Measurements from ENCODE around the gene PROP1.
"Not testable (repeated sequence)": the region's sequence is repeated elsewhere in the genome, so short reads cannot be mapped to it uniquely, and the experiment has no call there.

Gene PROP1

DNA sequence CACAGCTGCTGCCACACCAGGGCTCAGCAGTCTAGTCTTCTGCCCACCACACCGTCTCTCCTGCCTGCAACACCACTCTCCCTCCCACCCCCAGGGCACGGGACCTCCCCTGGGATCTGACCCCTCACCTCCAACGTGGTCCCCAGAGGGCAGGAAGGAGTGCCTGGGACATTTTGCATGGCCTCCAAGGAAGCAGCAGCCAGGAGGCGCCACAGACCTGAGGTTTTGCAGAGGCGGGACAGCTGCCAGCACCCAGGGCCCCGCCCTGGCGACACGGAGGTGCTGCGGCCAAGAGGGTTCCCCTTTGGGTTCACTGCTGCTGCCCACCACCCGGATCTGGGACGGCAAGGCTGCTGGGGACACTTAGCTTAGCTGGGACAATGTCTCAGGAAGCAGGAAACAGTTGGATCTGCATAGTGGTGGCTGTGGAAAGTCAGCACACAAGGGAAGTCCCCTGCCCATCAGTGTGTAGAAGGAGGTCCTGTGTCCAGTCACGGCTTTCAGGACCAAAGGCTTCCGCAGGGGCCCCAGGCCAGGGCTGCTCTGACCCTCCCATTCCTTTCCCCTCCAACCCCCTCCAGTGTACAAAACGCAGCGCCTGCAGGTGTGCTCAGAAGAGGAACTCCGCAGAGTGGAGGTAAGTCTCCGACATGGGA is 13.8 kb downstream of the PROP1 start:
- no peak for DNase-seq (ENCODE audit: low read depth)

DNA sequence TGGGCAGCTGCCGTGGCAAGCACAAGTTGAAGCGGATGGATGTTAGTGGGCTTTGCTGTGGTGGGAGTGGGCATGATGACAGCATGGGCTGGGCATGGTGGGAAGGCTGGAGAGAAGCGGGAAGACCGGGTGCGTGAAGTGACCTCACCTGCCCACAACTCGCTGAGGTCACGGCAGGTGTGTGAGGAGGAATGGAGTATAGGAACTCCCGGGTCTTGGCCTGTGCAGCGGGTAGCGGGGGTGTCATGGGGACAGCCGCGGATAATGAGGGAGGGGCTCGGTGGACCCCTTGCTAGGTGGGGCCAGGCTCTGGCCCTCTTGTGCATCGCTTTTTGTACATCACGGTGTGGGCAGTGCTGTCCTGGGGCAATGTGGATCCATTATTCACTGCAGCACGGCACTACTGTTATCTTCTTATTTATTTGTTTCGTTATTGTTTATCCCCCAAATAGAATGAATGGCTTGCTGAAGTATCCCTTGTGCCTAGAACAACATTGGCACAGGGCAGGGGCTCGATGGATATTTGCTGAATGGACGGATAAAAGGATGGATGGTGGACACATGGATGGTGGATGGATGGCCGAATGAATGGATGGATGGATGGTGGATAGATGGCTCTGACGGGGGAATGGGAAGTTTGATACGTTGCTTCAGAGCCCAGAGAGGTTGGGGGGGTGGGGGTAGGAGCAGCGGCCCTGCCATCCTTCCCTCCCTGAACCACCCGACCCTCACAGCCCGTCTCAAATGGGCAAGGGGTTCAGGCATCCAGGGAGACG is 14.6 kb downstream of the PROP1 start:
- DNase-seq (ENCODE audit: low read depth): no peak

DNA sequence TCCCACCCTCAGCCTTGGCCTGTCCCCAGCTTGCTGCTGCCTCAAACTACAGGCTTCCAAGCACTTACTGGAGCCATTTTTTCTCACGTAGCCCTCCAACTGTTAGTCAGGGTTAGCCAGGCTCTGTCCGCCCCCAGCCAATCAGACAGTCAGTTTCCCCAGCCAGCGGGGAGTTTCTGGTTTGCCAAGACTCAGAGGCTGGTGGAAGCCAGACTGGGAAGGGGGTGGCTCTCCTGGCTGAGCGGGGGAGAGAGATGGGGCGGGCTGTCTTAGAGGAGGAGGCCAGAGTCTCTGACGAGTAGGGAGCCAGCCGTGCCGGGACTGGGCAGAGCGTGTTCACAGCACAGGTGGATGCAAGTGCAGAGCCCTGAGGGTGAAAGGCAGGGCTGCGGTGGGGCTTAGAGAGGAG is 15.3 kb downstream of the PROP1 start:
- DNase-seq (ENCODE audit: low read depth): no peak

DNA sequence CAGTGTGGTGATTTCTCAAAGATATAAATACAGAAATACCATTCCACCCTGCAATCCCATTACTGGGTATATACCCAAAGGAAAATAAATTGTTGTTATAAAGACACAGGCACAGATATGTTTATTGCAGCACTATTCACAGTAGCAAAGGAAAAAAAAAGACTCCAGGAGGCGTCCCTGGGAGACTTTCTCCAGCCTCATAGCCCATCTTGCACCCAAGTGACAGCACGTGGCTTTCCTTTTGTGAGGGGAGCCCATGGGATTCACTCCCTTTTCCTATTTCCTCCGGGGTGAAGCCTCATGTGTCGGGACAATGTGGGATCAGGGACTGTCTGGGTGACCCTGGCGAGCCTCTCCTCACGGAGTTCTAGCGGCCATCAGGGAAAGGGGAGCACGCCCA is 18.4 kb downstream of the PROP1 start:
- not testable (repeated sequence) for DNase-seq (ENCODE audit: low read depth)

DNA sequence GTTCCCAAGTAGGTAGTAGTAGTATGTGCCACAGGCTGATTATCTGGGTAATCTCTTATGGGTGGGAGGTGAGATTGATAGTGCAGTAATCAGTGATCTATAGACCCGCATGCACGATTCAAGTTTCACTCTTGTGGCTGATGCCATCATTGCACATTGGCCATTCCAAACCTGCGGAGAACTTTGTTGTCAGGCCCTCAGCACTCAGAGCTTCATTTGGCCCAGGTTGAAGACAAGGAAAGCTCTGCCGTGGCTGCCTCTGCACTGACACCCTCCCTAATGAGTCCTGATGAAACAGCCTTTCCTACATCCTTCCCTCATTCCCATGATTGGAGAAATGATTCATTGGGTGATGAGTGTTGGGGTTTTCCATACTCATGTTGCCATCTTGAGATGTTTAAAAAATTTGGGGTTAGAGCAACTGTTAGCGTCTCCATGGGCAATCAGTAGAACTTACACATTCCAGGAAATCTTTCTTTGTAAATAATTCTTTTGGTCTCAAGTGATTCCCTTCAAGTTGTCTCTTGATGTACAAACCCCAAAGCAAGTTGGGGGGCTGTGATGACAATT is 22.9 kb downstream of the PROP1 start:
- DNase-seq (ENCODE audit: low read depth): no peak

- DNase-seq (ENCODE audit: low read depth): no peak
Observed at GRCh38 chr5:177972613-177973012, 23.4 kb downstream of the PROP1 start.

DNA sequence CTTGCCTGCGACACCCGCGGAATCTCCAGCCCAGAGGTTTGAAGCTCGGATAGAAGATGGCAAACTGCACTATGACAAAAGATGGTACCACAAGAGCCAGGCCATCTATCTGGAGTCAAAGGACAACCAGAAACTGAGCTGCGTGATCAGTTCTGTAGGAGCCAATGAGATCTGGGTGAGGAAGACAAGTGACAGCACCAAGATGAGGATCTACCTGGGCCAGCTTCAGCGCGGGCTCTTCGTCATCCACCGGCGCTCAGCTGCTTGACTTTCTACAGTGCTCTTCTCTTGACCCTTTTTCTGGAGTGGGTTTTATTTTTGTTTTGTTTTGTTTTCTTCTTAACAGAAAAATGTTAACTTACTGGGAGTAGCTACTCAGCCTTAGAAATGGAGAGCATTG is 24.0 kb downstream of the PROP1 start:
- DNase-seq (ENCODE audit: low read depth): not testable (repeated sequence)

DNA sequence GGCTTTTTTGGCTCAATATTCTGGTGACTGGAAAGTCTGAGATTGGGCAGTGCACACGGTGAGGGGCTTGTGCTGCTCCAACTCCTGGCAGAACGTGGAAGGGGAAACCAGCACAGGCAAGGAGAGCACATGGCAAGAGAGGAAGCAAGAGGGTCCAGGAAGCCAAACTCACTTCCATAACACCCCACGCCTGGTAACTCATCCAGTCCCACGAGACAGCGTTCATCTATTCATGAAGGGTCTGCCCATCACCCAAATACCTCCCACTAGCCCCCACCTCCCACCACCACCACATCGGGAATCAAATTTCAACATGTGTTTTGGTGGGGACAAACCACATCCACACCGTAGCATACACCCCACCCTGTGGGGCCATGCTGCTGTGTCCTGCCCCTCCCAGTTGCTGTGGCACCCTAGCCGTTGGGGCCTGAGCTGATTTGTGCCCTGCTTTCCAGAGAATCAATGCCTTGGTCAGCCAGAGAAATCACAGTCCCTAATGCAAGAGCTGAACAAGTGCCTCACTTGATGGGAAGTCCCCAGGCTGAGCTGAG is 27.3 kb downstream of the PROP1 start:
- DNase-seq (ENCODE audit: low read depth): no peak

DNA sequence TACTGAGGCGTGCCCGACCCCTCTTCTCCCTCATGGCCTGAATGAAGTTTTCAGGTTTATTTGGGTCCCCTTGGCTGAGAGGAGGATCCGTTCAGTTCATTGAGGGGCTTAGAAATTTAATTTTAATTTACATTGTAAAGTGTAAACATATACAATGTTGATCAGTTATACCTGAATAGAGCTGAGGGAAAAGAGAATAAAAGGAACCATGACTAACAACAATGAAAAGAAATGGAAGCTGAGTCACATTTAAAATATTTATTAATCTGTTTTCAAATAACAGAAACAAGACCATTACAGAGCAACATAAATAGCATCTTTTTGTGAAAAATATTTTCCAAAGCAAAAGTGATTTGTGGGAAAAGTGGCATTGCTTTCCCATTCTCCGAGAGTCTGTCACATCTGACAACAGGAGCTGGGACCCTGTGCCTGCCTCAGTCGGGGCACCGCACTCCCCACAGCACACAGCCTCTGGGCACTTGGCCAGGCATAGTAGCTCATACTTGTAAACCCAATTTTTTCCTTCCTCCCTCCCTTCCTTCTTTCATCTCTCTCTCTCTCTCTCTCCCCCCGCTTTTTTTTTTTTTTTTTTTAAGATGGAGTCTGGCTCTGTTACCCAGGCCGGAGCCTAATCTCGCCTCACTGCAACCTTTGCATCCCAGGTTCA is 28.7 kb downstream of the PROP1 start:
- no peak for DNase-seq (ENCODE audit: low read depth)

DNA sequence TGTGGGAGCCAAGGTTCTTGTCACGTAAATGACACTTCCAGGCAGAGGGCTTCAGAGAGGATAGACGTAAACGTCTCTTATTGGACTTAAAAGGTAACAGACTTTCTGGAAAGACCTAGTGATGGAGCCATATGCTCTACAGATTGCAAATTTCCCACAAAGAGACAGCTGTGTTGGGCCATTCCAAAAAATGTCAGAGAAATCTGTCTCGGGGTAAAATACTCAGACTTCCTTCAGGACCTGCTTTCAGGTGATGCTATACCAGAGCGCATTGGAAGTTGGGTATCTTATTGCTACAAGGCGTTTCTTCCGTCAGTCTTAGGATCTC is 29.2 kb downstream of the PROP1 start:
- no peak for DNase-seq (ENCODE audit: low read depth)

GRCh38 chr5:177966009-177966838 is 29.8 kb downstream of the PROP1 start:
- no peak for DNase-seq (ENCODE audit: low read depth)

- DNase-seq (ENCODE audit: low read depth): no peak
Observed at GRCh38 chr5:177964471-177964870, 31.6 kb downstream of the PROP1 start.

- no peak for DNase-seq (ENCODE audit: low read depth)
Observed at GRCh38 chr5:177963966-177964365, 32.1 kb downstream of the PROP1 start.

GRCh38 chr5:177959315-177959714 is 36.7 kb downstream of the PROP1 start:
- DNase-seq (ENCODE audit: low read depth): no peak

GRCh38 chr5:177958696-177959095 is 37.3 kb downstream of the PROP1 start:
- DNase-seq (ENCODE audit: low read depth): no peak

GRCh38 chr5:177957241-177957640 is 38.8 kb downstream of the PROP1 start:
- no peak for DNase-seq (ENCODE audit: low read depth)

GRCh38 chr5:177953101-177953500 is 42.9 kb downstream of the PROP1 start:
- DNase-seq (ENCODE audit: low read depth): not testable (repeated sequence)

DNA sequence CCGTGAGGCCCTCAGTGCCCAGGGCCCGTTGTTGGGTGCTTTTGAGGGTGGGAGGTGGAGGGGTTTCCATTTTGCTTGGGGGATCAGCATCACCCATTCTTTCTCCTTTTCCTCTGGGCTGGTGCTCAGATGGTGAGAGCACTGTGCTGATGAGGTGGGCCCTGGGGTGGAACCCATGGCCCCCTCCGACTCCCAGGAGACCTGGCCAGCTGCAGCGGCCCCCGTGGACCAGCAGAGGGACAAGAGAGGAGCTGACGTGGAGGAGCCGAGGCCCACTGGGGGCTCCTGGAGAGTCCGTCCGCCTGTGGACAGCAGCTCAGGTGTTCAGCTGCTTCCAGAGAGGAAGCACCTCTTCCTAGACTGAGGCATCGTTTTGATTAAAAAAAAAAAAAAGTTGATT is 46.4 kb downstream of the PROP1 start:
- not testable (repeated sequence) for DNase-seq (ENCODE audit: low read depth)

- DNase-seq (ENCODE audit: low read depth): not testable (repeated sequence)
Observed at GRCh38 chr5:177949065-177949464, 47.0 kb downstream of the PROP1 start.

GRCh38 chr5:177947912-177948311 is 48.1 kb downstream of the PROP1 start:
- not testable (repeated sequence) for DNase-seq (ENCODE audit: low read depth)

DNA sequence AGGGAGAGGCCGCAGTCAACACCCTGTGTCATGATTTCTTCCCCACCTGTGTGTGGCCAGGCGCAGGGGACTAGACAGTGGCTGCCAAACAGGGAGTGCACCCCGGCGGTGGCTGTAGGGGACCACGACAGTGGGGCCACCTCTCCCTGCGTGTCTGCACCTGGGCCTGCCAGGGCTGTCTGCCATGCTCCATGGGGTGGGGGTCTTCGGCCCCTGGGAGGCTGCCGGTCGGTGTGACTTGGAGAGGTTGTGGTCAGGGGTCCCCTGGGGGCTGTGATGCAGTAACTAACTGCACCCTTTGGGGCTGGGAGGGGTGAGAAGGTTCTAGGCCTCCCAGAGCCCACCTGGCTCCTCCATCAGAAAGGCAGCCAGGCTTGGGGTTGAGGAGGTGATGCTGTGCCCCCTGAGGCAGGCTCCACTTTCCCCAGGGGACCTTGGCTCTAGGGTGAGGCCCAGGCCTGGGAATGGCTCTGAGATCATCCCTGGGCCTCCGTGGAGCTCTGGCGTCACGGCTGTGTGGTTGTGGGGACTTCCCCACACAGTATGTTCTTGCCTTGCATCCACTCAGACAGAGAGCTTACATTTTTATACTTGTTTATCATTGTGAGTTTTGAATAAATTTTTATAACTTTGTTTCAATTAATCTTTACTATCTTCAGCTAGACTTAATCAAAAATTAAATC is 50.3 kb downstream of the PROP1 start:
- DNase-seq (ENCODE audit: low read depth): not testable (repeated sequence)

Data from stimulated activated CD8-positive, alpha-beta memory T cell treated with anti-CD3 and anti-CD28 coated beads, Interleukin-4, amount 100 ng/mL, for 24 hours (primary cell).